Heart left ventricle (tissue), 16 donors: ENCODE results near the gene POLD1. TPM values are rescaled to one million over a fixed set of nuclear protein-coding genes. Genes with fewer than 3 reads are reported as not detected.

Source experiments
- ATAC-seq, 4 donors: fragments of 200-7000 bp; cut with Tn5 transposase; one replicate each; pipeline ENCODE4 v1.9.1; 2020 to 2022; ENCODE audit warnings: moderate library complexity in 4 of 4, mild to moderate bottlenecking in 3 of 4, moderate number of reproducible peaks in 1 of 4
- DNase-seq, 5 donors: peaks; one replicate each; pipeline ENCODE4 v3.0.0-alpha.2; 2020
- H3K27ac ChIP-seq, 12 donors: fragments of 200-600 bp; sonication (generic) in 4 of 12; one replicate each; pipeline versions ENCODE4 v1.5.0 to v1.8.0; 2016 to 2022; ENCODE audit warnings: mild to moderate bottlenecking in 2 of 12
- H3K27me3 ChIP-seq, 9 donors: fragments of 200-600 bp; sonication (generic) in 2 of 9; one replicate each; pipeline versions ENCODE4 v1.5.1 to v1.8.0; 2016 to 2022; ENCODE audit warnings: mild to moderate bottlenecking in 3 of 9
- H3K36me3 ChIP-seq, 9 donors: fragments of 200-600 bp; sonication (generic) in 2 of 9; one replicate each; pipeline versions ENCODE4 v1.5.0 to v1.8.0; 2018 to 2022; ENCODE audit warnings: mild to moderate bottlenecking in 2 of 9
- H3K4me1 ChIP-seq, 12 donors: fragments of 200-600 bp; sonication (generic) in 4 of 12; one replicate each; pipeline versions ENCODE4 v1.5.0 to v1.8.0; 2016 to 2022; ENCODE audit warnings: mild to moderate bottlenecking in 3 of 12
- H3K4me3 ChIP-seq, 12 donors: fragments of 200-600 bp; sonication (generic) in 4 of 12; one replicate each; pipeline versions ENCODE4 v1.5.0 to v1.8.0; 2017 to 2022; ENCODE audit warnings: mild to moderate bottlenecking in 9 of 12, moderate library complexity in 4 of 12
- H3K9me3 ChIP-seq, 12 donors: fragments of 200-600 bp; sonication (generic) in 4 of 12; one replicate each; pipeline versions ENCODE4 v1.5.0 to v1.8.0; 2016 to 2022; ENCODE audit warnings: mild to moderate bottlenecking in 1 of 12
- CTCF ChIP-seq, 12 donors: fragments of 200-600 bp; sonication (generic) in 4 of 12; IDR thresholded peaks; one replicate each; pipeline versions ENCODE4 v1.5.0 to v1.8.0; 2018 to 2022; ENCODE audit warnings: antibody characterized with exemption in 12 of 12, mild to moderate bottlenecking in 5 of 12
- POLR2A ChIP-seq, 2 donors: fragments of 450-650 bp; IDR thresholded peaks; one replicate each; pipeline ENCODE4 v1.6.1; 2017; ENCODE audit warnings: antibody characterized with exemption in 2 of 2, mild to moderate bottlenecking in 2 of 2, moderate library complexity in 2 of 2
- WGBS, 4 donors: extraction: QIAGEN DNeasy Blood & Tissue Kit in 2 of 4; methylation state at CpG; one replicate each; pipeline versions ENCODE4 v1.1.5 to v1.1.7; 2013 to 2018; 5-methylcytosine and 5-hydroxymethylcytosine counted together
- intact Hi-C, 10 donors: fragments of 100-400 bp; cut with DNase I; formaldehyde crosslinking; loops; one replicate each; pipeline versions ENCODE4 v1.11.1 to v1.14.2; 2022
- polyA plus RNA-seq, 2 donors: library from polyadenylated mRNA; stranded (reverse); fragments of 200-250 nt; gene quantifications; one replicate each; pipeline ENCODE4 v1.2.3, GENCODE V29; 2013
- total RNA-seq, 9 donors: library from RNA; depleted of rRNA in 2 of 9; stranded (reverse); fragments of >200 nt in 2 of 9; fragmentation: NEBNext Ultra II Directional in 3 of 9; extraction: Animal tissue kit (Norgen Biotek cat#: 25700) in 3 of 9; gene quantifications; one replicate each; pipeline versions ENCODE4 v1.1.0 to v1.2.4, GENCODE V29; 2016 to 2023
- donor health status: ischemic (EF 13 %, LVEDD 7.1; RV severe dilation, severe dysfunction).
- donor health status: healthy with polysubstance abuse.
- donor health status: DM: no; HTN: yes; CAD: no.
- donor health status: DM: no; HTN: no; CAD: no.
- donor health status: ischemic (EF 25% LVEDD 6.9; RV normal size, moderate dysfunction).
- donor health status: ischemic (EF 25% LVEDD 5.7; RV mildly dilated, moderate dysfunction).
- donor health status: healthy.
- donor health status: DM: yes; HTN: yes; CAD: no.
- donor health status: ischemic (EF 35%, LVEDD 5.7; RV mildly dilated, moderate dysfunction).
- donor health status: nonischemic (EF 11% LVEDD 7.7; RV severe dilation, severe dysfunction).
- donor health status: DM: yes; HTN: yes; CAD: no.
- donor health status: PGD.
- donor health status: ischemic (EF 29% LVEDD 5.4; RV normal size, mild dysfunction).
- donor health status: nonischemic (EF 23%, LVEDD 6.1; RV moderate dilation, normal function).

POLD1 gene
- total and polyA plus RNA-seq, 11 donors = 6.1 to 18.0 (median 9.6) TPM

GRCh38 chr19:50406829-50407228 is 22.7 kb downstream of the POLD1 start:
- Histone ChIP-seq H3K4me3 (no peak overlapping the region), H3K27ac (no peak overlapping the region), H3K4me1 (no peaks in the 10 kb centered on the region), H3K36me3 (peaks cover 0 to 41% (median 5%) of the 10 kb centered on the region in 9 donors), H3K9me3 (no peaks in the 10 kb centered on the region), H3K27me3 (no peaks in the 10 kb centered on the region)
- 95 to 98% (median 95%) methylated on average over 19 of the region's 19 CpGs for WGBS, 4 donors
- no peak for TF ChIP-seq POLR2A (IDR thresholded peaks at IDR 0.05)
- TF ChIP-seq CTCF (IDR thresholded peaks at IDR 0.05) = no peak
- DNase-seq = no peak
- intact Hi-C loops = no loop called here
- ATAC-seq = no peak

- TF ChIP-seq CTCF (IDR thresholded peaks at IDR 0.05) = no peak
- Histone ChIP-seq H3K36me3 (peaks cover 0 to 23% (median 5%) of the 10 kb centered on the region in 9 donors), H3K4me1 (peaks cover 0 to 2% (median 0%) of the 10 kb centered on the region in 12 donors), H3K27me3 (no peaks in the 10 kb centered on the region), H3K4me3 (no peak overlapping the region), H3K9me3 (no peaks in the 10 kb centered on the region), H3K27ac (no peak overlapping the region)
- DNase-seq (no peak), ATAC-seq (no peak)
- WGBS, 4 donors = 92 to 97% (median 96%) methylated on average over 15 to 17 of the region's 17 CpGs
- intact Hi-C loops = no loop called here
Measured at GRCh38 chr19:50409347-50409746, 25.2 kb downstream of the POLD1 start.

- Histone ChIP-seq H3K36me3 (peaks cover 0 to 23% (median 5%) of the 10 kb centered on the region in 9 donors), H3K27me3 (no peaks in the 10 kb centered on the region), H3K27ac (no peak overlapping the region), H3K4me1 (peaks cover 0 to 9% (median 0%) of the 10 kb centered on the region in 12 donors), H3K9me3 (no peaks in the 10 kb centered on the region), H3K4me3 (no peak overlapping the region)
- DNase-seq (no peak), ATAC-seq (no peak)
- TF ChIP-seq CTCF (IDR thresholded peaks at IDR 0.05) (no peak), POLR2A (IDR thresholded peaks at IDR 0.05) (no peak)
- intact Hi-C loops = loop anchor here in 5 of 10 donors (2.0 to 5.0 kb wide), 3 partner anchors 43 to 48 kb away; partner anchors contain the start of gene NAPSA (in 3 of the 5)
- 84 to 91% (median 86%) methylated on average over 8 to 10 of the region's 10 CpGs for WGBS, 4 donors
Measured at GRCh38 chr19:50410109-50410508, 26.0 kb downstream of the POLD1 start.

GRCh38 chr19:50412419-50412818 is 28.3 kb downstream of the POLD1 start:
- ATAC-seq (no peak), DNase-seq (no peak)
- no peak overlapping the region for H3K4me3 ChIP-seq
- intact Hi-C loops = loop anchor here in 4 of 10 donors (5.0 kb wide), 2 partner anchors 45 to 50 kb away; partner anchors contain the start of gene NAPSA (in 3 of the 4)
- no peaks in the 10 kb centered on the region for H3K9me3 ChIP-seq
- peaks cover 0 to 13% (median 0%) of the 10 kb centered on the region in 12 donors for H3K4me1 ChIP-seq
- H3K27me3 ChIP-seq = peaks cover 0 to 5% (median 0%) of the 10 kb centered on the region in 9 donors
- peaks cover 0 to 17% (median 3%) of the 10 kb centered on the region in 9 donors for H3K36me3 ChIP-seq
- no peak overlapping the region for H3K27ac ChIP-seq
- 96 to 99% (median 98%) methylated on average over 2 of the region's 2 CpGs for WGBS, 4 donors
- TF ChIP-seq CTCF (IDR thresholded peaks at IDR 0.05) (no peak), POLR2A (IDR thresholded peaks at IDR 0.05) (no peak)
